K562 (cell line): ENCODE measurements around the gene CDC45. TPM values are rescaled to one million over a fixed set of nuclear protein-coding genes. Genes with fewer than 3 reads are reported as not detected.

Source experiments
- BACH1 ChIP-seq: fragments of 200-800 bp; sonication (Bioruptor generic); IDR thresholded peaks from 2 replicates; pipeline ENCODE4 v1.6.1; 2016; ENCODE audit warnings: missing genetic modification characterization, missing compliant biosample characterization
- CREB3 ChIP-seq: fragments of 450-650 bp; conservative IDR thresholded peaks from 2 replicates; pipeline ENCODE4 v1.6.1; 2016; ENCODE audit warnings: missing genetic modification characterization, low read depth, mild to moderate bottlenecking, missing compliant biosample characterization, moderate library complexity
- KLF13 ChIP-seq: fragments of 450-650 bp; IDR thresholded peaks from 2 replicates; pipeline ENCODE4 v1.6.1; 2016; ENCODE audit warnings: missing genetic modification characterization, low read depth, mild to moderate bottlenecking, missing compliant biosample characterization, moderate library complexity, borderline replicate concordance
- polyA plus RNA-seq, 8 experiments: library from polyadenylated mRNA; depleted of rRNA in 4 of 8; stranded (reverse) in 5 of 8; unstranded in 3 of 8; fragments of >200 nt; fragmentation: Nextera tagmentation in 2 of 8; fragmentation: Illumina TruSeq in 1 of 8; extraction: Ambion mirVana in 2 of 8; extraction: Trizol in 1 of 8; gene quantifications; 2 replicates each; pipeline versions ENCODE4 v1.2.1 to v1.2.3, GENCODE V29; 2011 to 2014; ENCODE audit warnings: inconsistent platforms in 1 of 8, missing spikeins in 1 of 8
- total RNA-seq, 7 experiments: library from RNA; depleted of rRNA in 6 of 7; stranded (reverse); fragments of >200 nt in 6 of 7; fragmentation: Illumina TruSeq in 2 of 7; extraction: Trizol in 2 of 7; gene quantifications; 2 replicates each; pipeline versions ENCODE4 v1.2.1 to v1.2.3, GENCODE V29; 2011 to 2021; ENCODE audit warnings: low replicate concordance in 1 of 7
- TF ChIP-seq, protein P1 (sequence below), 2 experiments: fragments of 450-650 bp; formaldehyde crosslinking in 1 of 2; IDR thresholded peaks; 2 replicates each; pipeline versions ENCODE4 v1.4.0 to v1.6.1; 2014 to 2020; ENCODE audit warnings: mild to moderate bottlenecking in 2 of 2, borderline replicate concordance in 1 of 2, low read depth in 1 of 2
- TF ChIP-seq, protein P2 (sequence below): sonication (generic); formaldehyde crosslinking; IDR thresholded peaks from 2 replicates; pipeline ENCODE4 v1.8.0; 2023; ENCODE audit warnings: missing genetic modification reagents, mild to moderate bottlenecking, borderline replicate concordance

Gene CDC45
- total and polyA plus RNA-seq, 9 of the 15 experiments (the other 6 are each of a cell fraction or from before 2014, with no cell fraction given): 251 to 580 (median 410) TPM

DNA sequence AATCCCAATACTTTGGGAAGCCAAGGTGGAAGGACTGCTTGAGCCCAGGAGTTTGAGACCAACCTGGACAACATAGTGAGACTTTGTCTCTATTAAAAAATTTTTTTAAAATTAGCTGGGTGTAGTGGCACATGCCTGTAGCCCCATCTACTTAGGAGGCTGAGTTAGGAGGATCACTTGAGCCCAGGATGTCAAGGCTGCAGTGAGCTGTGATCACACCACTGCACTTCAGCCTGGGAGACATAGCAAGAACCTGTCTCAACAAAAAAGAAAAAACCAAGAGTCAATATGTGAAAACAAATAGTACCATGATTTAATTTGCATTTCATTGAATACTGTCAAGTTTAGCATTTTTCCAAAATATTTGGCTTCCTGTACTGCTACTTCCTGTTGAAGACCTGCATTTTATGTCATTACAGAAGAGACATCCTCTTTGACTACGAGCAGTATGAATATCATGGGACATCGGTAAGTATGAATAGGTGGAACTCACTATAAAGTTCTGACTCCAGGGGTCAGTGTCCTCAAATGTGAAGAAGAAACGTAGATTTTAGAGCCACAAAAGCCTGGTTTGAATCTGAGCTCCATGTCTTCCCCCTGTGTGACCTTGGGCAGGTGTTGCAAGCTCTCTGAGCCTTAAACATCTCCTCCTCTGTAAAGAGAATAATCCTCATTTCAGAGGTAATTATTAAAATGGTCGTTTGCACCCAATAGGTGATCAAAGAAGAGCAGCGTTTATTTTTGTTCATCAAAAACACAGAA, 16.0 kb downstream of the CDC45 start (continued):
- TF ChIP-seq, protein P1, sequence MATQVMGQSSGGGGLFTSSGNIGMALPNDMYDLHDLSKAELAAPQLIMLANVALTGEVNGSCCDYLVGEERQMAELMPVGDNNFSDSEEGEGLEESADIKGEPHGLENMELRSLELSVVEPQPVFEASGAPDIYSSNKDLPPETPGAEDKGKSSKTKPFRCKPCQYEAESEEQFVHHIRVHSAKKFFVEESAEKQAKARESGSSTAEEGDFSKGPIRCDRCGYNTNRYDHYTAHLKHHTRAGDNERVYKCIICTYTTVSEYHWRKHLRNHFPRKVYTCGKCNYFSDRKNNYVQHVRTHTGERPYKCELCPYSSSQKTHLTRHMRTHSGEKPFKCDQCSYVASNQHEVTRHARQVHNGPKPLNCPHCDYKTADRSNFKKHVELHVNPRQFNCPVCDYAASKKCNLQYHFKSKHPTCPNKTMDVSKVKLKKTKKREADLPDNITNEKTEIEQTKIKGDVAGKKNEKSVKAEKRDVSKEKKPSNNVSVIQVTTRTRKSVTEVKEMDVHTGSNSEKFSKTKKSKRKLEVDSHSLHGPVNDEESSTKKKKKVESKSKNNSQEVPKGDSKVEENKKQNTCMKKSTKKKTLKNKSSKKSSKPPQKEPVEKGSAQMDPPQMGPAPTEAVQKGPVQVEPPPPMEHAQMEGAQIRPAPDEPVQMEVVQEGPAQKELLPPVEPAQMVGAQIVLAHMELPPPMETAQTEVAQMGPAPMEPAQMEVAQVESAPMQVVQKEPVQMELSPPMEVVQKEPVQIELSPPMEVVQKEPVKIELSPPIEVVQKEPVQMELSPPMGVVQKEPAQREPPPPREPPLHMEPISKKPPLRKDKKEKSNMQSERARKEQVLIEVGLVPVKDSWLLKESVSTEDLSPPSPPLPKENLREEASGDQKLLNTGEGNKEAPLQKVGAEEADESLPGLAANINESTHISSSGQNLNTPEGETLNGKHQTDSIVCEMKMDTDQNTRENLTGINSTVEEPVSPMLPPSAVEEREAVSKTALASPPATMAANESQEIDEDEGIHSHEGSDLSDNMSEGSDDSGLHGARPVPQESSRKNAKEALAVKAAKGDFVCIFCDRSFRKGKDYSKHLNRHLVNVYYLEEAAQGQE (IDR thresholded peaks at IDR 0.05; ENCODE audit: borderline replicate concordance): peak; percentile 38; the same call in 1 of the 2 replicates
- TF ChIP-seq, protein P1 (CRISPR knock-in tag; IDR thresholded peaks at IDR 0.05; ENCODE audit: low read depth): no peak
- TF ChIP-seq KLF13 (tag) (peak; percentile 23; the same call in 1 of the 2 replicates), BACH1 (tag) (no peak), CREB3 (tag) (0 out of 2 replicates have a peak, but pooled peaks have one; percentile 46)
- TF ChIP-seq, protein P2, sequence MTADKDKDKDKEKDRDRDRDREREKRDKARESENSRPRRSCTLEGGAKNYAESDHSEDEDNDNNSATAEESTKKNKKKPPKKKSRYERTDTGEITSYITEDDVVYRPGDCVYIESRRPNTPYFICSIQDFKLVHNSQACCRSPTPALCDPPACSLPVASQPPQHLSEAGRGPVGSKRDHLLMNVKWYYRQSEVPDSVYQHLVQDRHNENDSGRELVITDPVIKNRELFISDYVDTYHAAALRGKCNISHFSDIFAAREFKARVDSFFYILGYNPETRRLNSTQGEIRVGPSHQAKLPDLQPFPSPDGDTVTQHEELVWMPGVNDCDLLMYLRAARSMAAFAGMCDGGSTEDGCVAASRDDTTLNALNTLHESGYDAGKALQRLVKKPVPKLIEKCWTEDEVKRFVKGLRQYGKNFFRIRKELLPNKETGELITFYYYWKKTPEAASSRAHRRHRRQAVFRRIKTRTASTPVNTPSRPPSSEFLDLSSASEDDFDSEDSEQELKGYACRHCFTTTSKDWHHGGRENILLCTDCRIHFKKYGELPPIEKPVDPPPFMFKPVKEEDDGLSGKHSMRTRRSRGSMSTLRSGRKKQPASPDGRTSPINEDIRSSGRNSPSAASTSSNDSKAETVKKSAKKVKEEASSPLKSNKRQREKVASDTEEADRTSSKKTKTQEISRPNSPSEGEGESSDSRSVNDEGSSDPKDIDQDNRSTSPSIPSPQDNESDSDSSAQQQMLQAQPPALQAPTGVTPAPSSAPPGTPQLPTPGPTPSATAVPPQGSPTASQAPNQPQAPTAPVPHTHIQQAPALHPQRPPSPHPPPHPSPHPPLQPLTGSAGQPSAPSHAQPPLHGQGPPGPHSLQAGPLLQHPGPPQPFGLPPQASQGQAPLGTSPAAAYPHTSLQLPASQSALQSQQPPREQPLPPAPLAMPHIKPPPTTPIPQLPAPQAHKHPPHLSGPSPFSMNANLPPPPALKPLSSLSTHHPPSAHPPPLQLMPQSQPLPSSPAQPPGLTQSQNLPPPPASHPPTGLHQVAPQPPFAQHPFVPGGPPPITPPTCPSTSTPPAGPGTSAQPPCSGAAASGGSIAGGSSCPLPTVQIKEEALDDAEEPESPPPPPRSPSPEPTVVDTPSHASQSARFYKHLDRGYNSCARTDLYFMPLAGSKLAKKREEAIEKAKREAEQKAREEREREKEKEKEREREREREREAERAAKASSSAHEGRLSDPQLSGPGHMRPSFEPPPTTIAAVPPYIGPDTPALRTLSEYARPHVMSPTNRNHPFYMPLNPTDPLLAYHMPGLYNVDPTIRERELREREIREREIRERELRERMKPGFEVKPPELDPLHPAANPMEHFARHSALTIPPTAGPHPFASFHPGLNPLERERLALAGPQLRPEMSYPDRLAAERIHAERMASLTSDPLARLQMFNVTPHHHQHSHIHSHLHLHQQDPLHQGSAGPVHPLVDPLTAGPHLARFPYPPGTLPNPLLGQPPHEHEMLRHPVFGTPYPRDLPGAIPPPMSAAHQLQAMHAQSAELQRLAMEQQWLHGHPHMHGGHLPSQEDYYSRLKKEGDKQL (CRISPR knock-in tag): 0 out of 2 replicates have a peak, but pooled peaks have one; percentile 27
